Heart right ventricle (tissue), 16 donors: ENCODE data around the gene CDHR1. TPM values are rescaled to one million over a fixed set of nuclear protein-coding genes. Genes with fewer than 3 reads are reported as not detected.
A peak's percentile ranks its signal among the peaks of the same experiment; 100 is the strongest.

Experiments used
- ATAC-seq, 8 donors: fragments of 200-7000 bp; cut with Tn5 transposase; one replicate each; pipeline ENCODE4 v1.9.1; 2020; ENCODE audit warnings: mild to moderate bottlenecking in 8 of 8, moderate library complexity in 8 of 8, moderate number of reproducible peaks in 1 of 8
- DNase-seq, 2 donors: peaks; one replicate each; pipeline ENCODE4 v3.0.0-alpha.2; 2020
- H3K27ac ChIP-seq, 10 donors: fragments of 200-600 bp; sonication (generic) in 2 of 10; one replicate each; pipeline versions ENCODE4 v1.5.0 to v1.8.0; 2020 to 2022; ENCODE audit warnings: mild to moderate bottlenecking in 3 of 10
- H3K27me3 ChIP-seq, 7 donors: fragments of 200-600 bp; one replicate each; pipeline ENCODE4 v1.8.0; 2021 to 2022; ENCODE audit warnings: mild to moderate bottlenecking in 2 of 7
- H3K36me3 ChIP-seq, 9 donors: fragments of 200-600 bp; sonication (generic) in 1 of 9; one replicate each; pipeline versions ENCODE4 v1.5.0 to v1.8.0; 2020 to 2022; ENCODE audit warnings: mild to moderate bottlenecking in 2 of 9
- H3K4me1 ChIP-seq, 9 donors: fragments of 200-600 bp; sonication (generic) in 1 of 9; one replicate each; pipeline versions ENCODE4 v1.5.0 to v1.8.0; 2020 to 2022; ENCODE audit warnings: mild to moderate bottlenecking in 4 of 9
- H3K4me3 ChIP-seq, 10 donors: fragments of 200-600 bp; sonication (generic) in 2 of 10; one replicate each; pipeline versions ENCODE4 v1.5.0 to v1.8.0; 2020 to 2022; ENCODE audit warnings: mild to moderate bottlenecking in 7 of 10, moderate library complexity in 2 of 10
- H3K9me3 ChIP-seq, 11 donors: fragments of 200-600 bp in 10 of 11; sonication (generic) in 2 of 11; one replicate each; pipeline versions ENCODE4 v1.5.0 to v1.8.0; 2013 to 2022; ENCODE audit warnings: mild to moderate bottlenecking in 2 of 11, control low read depth in 1 of 11, moderate library complexity in 1 of 11
- WGBS, 2 donors: extraction: QIAGEN DNeasy Blood & Tissue Kit; methylation state at CpG; one replicate each; pipeline ENCODE4 v1.1.7; 2013; ENCODE audit warnings: inconsistent platforms in 1 of 2; 5-methylcytosine and 5-hydroxymethylcytosine counted together
- intact Hi-C, 10 donors: fragments of 100-400 bp; cut with DNase I; formaldehyde crosslinking; loops; one replicate each; pipeline versions ENCODE4 v1.11.1 to v1.14.2; 2022
- polyA plus RNA-seq, 2 donors: library from polyadenylated mRNA; stranded (reverse); fragments of 200-250 nt; gene quantifications; one replicate each; pipeline ENCODE4 v1.2.3, GENCODE V29; 2013
- total RNA-seq, 10 donors: library from RNA; stranded (reverse); fragmentation: NEBNext Ultra II Directional in 3 of 10; extraction: Animal tissue kit (Norgen Biotek cat#: 25700) in 3 of 10; gene quantifications; one replicate each; pipeline versions ENCODE4 v1.2.1 to v1.2.4, GENCODE V29; 2021 to 2023
- TF ChIP-seq, protein P1 (sequence below), 9 donors: fragments of 200-600 bp; sonication (generic) in 2 of 9; IDR thresholded peaks; one replicate each; pipeline versions ENCODE4 v1.5.0 to v1.8.0; 2021 to 2022; ENCODE audit warnings: antibody characterized with exemption in 9 of 9, mild to moderate bottlenecking in 5 of 9, moderate library complexity in 1 of 9
- donor health status: Arrhythmogenic right ventricular cardiomyopathy.
- donor health status: ischemic (EF 13 %, LVEDD 7.1; RV severe dilation, severe dysfunction).
- donor health status: healthy with polysubstance abuse.
- donor health status: DM: no; HTN: yes; CAD: no.
- donor health status: DM: no; HTN: no; CAD: no.
- donor health status: ischemic (EF 25% LVEDD 6.9; RV normal size, moderate dysfunction).
- donor health status: ischemic (EF 25% LVEDD 5.7; RV mildly dilated, moderate dysfunction).
- donor health status: healthy.
- donor health status: DM: yes; HTN: yes; CAD: no.
- donor health status: Ischemic cardiomyopathy.
- donor health status: ischemic (EF 35%, LVEDD 5.7; RV mildly dilated, moderate dysfunction).
- donor health status: nonischemic (EF 11% LVEDD 7.7; RV severe dilation, severe dysfunction).
- donor health status: DM: yes; HTN: yes; CAD: no.
- donor health status: PGD.
- donor health status: ischemic (EF 29% LVEDD 5.4; RV normal size, mild dysfunction).
- donor health status: nonischemic (EF 23%, LVEDD 6.1; RV moderate dilation, normal function).

Gene CDHR1
- total and polyA plus RNA-seq, 12 donors = 0.12 to 1.3 (median 0.39) TPM

DNA sequence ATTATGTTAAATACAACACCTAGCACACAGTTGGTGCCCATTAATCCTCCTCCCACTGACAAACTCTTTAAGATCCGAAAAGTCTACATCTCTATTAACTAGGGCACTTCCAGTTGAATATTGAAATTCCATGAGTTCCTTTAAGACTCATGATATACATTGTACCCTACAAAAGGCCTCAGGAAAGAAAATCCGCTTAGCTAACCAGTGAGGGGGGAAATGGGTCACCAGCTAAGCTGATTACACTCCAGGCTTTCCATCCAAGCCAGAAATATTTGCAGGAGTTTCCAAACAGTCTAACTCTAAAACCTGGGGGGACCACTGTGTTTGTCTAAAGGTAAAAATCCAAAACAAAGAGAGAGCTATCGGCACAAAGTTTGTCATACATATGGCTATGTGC, 32.3 kb downstream of the CDHR1 start:
- no peak for DNase-seq
- no peak overlapping the region for H3K4me3 ChIP-seq
- intact Hi-C loops = no loop called here
- 75 to 77% methylated on average over 3 of the region's 3 CpGs for WGBS, 2 donors
- H3K36me3 ChIP-seq = no peaks in the 10 kb centered on the region
- H3K27ac ChIP-seq = no peak overlapping the region
- no peaks in the 10 kb centered on the region for H3K9me3 ChIP-seq
- ATAC-seq = no peak
- peaks cover 0 to 30% (median 6%) of the 10 kb centered on the region in 7 donors for H3K27me3 ChIP-seq
- TF ChIP-seq, protein P1, sequence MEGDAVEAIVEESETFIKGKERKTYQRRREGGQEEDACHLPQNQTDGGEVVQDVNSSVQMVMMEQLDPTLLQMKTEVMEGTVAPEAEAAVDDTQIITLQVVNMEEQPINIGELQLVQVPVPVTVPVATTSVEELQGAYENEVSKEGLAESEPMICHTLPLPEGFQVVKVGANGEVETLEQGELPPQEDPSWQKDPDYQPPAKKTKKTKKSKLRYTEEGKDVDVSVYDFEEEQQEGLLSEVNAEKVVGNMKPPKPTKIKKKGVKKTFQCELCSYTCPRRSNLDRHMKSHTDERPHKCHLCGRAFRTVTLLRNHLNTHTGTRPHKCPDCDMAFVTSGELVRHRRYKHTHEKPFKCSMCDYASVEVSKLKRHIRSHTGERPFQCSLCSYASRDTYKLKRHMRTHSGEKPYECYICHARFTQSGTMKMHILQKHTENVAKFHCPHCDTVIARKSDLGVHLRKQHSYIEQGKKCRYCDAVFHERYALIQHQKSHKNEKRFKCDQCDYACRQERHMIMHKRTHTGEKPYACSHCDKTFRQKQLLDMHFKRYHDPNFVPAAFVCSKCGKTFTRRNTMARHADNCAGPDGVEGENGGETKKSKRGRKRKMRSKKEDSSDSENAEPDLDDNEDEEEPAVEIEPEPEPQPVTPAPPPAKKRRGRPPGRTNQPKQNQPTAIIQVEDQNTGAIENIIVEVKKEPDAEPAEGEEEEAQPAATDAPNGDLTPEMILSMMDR (IDR thresholded peaks at IDR 0.05) = no peak
- H3K4me1 ChIP-seq = no peaks in the 10 kb centered on the region

DNA sequence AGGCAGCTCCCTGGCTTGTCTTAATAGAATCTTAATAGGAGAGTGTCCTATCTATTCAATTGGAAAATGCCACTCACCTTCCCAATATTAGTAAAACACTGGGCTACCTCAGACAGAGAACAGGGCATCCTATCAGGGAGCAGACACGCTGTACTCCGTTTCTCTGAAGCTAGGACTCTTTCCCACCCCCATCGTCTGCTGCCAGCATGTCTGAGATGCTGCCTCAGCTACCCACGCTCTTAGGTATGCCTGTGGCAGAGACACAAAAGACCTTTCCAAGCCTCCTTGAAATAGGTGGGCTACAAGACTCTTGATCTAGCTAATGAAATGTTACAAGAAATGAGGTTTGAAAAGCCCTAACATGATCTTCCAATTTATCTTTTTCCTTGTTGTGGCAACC, 33.5 kb downstream of the CDHR1 start:
- WGBS, 2 donors = 60 to 66% methylated on average over 4 of the region's 4 CpGs
- H3K27ac ChIP-seq = no peak overlapping the region
- TF ChIP-seq, protein P1 (IDR thresholded peaks at IDR 0.05) = no peak
- H3K9me3 ChIP-seq = no peaks in the 10 kb centered on the region
- ATAC-seq (no peak), DNase-seq (no peak)
- no peak overlapping the region for H3K4me3 ChIP-seq
- H3K4me1 ChIP-seq = no peaks in the 10 kb centered on the region
- H3K27me3 ChIP-seq = peaks cover 0 to 22% (median 7%) of the 10 kb centered on the region in 7 donors
- intact Hi-C loops = no loop called here
- H3K36me3 ChIP-seq = no peaks in the 10 kb centered on the region

DNA sequence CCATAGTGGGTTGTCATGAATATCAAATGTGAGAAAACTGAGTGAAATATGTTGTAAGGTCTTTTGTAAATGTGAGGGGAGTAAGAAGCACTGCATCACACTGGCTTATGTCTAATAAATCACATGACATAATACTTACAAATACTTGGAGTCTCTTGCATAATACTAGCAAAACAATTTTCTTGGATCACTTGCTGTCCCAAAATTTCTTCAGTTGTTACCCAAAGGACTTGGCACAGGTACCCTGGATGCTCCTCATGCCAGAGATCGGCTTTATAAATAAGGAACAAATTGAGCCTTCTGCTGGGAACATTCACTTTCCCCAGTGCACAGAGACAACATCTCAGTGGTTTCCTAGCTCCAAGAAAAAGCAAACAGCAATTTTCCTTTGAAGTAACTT, 36.0 kb downstream of the CDHR1 start:
- H3K36me3 ChIP-seq = no peaks in the 10 kb centered on the region
- intact Hi-C loops = no loop called here
- H3K4me3 ChIP-seq = no peak overlapping the region
- H3K4me1 ChIP-seq = no peaks in the 10 kb centered on the region
- ATAC-seq (peak in 1 of 8 donors; percentile 20), DNase-seq (no peak)
- no peaks in the 10 kb centered on the region for H3K9me3 ChIP-seq
- TF ChIP-seq, protein P1 (IDR thresholded peaks at IDR 0.05) = no peak
- no peak overlapping the region for H3K27ac ChIP-seq
- H3K27me3 ChIP-seq = peaks cover 0 to 18% (median 5%) of the 10 kb centered on the region in 7 donors
- 78 to 97% methylated on average over 1 of the region's 1 CpG for WGBS, 2 donors

DNA sequence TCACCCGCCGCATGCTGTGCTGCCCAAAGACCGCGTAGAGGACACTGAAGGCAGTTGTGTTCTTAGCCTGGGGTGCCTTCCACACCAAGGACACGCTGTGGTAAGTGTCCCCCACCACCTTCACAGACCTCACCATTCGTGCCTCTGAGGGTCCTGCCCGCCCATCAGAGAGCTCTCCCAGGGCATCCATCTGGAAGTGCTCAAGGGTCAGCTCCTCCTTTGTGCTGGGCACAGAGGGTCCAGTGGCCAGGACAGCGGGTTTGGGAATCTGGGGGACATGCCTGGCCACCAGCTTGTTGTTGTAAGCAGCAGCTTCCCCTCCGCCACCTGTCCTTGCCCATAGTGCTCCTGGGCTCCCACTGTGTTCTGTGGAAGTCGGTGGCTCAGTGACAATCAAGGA, 38.0 kb downstream of the CDHR1 start:
- TF ChIP-seq, protein P1 (IDR thresholded peaks at IDR 0.05) = no peak
- Histone ChIP-seq H3K27me3 (peaks cover 0 to 26% (median 13%) of the 10 kb centered on the region in 7 donors), H3K36me3 (no peaks in the 10 kb centered on the region), H3K4me1 (no peaks in the 10 kb centered on the region), H3K4me3 (no peak overlapping the region), H3K27ac (no peak overlapping the region), H3K9me3 (no peaks in the 10 kb centered on the region)
- intact Hi-C loops = no loop called here
- ATAC-seq (no peak), DNase-seq (no peak)
- 82 to 84% methylated on average over 10 of the region's 10 CpGs for WGBS, 2 donors
